HS-5 (cell line): ENCODE data around the gene AMZ1.
"Not testable (repeated sequence)": the region's sequence is repeated elsewhere in the genome, so short reads cannot be mapped to it uniquely, and the experiment has no call there.

Experiments used
- DNase-seq: peaks from one replicate; pipeline ENCODE4 v3.0.0-alpha.2; 2012; ENCODE audit warnings: low read depth

The AMZ1 gene

DNA sequence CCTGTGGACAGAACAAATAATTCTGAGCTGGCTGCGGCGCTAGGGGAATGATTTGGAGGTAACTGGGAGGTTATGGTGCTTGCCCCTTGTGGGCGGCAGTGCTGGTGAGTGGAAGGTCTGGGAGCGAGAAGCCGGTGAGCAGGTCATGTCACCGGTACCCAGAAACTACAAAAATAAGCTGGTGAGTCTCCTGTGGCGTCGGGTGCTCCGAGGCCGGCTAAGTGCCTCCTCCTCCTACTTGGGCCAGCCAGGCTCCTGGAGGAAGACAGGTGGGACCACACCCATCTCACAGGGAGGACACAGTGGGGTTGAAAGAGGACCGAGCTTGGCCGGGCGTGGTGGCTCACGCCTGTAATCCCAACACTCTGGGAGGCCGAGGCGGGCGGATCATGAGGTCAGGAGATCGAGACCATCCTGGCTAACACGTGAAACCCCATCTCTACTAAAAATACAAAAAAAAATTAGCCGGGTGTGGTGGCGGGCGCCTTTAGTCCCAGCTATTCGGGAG is 4.0 kb downstream of the AMZ1 start:
- DNase-seq = not testable (repeated sequence)

- DNase-seq = no peak
Observed at GRCh38 chr7:2692543-2692942, 4.5 kb downstream of the AMZ1 start.

GRCh38 chr7:2693420-2694121 is 5.6 kb downstream of the AMZ1 start:
- DNase-seq = not testable (repeated sequence)

GRCh38 chr7:2694122-2694436 is 6.1 kb downstream of the AMZ1 start:
- not testable (repeated sequence) for DNase-seq

- DNase-seq = no peak
Observed at GRCh38 chr7:2698581-2699288, 10.7 kb downstream of the AMZ1 start.

DNA sequence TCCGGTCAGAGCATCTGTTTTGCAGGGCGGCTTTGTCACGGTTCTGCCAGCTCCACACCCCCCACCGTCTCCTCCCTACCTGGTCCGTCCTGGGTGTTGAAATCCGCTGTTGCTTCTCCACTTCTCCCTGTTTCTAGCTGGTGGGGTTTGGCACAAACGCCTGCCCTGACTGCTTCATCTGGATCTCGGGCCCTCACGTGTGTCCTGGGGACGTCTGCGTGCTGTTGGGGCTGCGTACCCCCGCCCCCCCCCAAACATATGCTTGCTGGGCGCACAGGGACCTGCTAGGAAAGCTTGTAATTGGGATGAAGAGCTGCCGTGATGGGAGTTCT is 11.3 kb downstream of the AMZ1 start:
- DNase-seq = no peak

DNA sequence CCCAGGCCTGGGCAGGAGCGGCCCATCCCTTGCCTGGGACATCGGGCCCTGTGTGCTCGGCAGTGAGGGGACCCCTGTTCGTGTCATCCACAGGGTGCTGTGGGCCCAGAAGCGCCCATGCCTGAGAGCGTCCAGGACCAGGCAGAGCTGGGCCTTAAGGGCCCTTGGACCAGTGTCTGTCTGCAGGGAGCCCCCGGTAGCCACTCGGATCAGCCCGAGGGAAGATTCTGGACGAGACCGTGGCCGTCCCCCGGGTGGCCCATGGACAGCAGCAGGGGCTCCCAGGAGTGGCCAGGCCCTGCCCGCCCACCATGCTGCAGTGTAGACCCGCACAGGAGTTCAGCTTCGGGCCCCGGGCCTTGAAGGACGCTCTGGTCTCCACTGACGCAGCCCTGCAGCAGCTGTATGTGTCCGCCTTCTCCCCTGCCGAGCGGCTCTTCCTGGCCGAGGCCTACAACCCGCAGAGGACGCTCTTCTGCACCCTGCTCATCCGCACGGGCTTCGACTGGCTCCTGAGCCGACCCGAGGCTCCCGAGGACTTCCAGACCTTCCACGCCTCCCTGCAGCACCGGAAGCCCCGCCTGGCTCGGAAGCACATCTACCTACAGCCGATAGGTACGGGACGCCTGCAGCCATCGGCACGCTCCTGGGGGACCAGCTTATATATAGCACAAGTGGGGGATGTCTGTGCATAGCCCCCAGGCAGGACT is 12.3 kb downstream of the AMZ1 start:
- DNase-seq = no peak

- DNase-seq = no peak
Observed at GRCh38 chr7:2701424-2701823, 13.4 kb downstream of the AMZ1 start.

GRCh38 chr7:2701832-2702593 is 14.0 kb downstream of the AMZ1 start:
- no peak for DNase-seq

- no peak for DNase-seq
Observed at GRCh38 chr7:2702594-2702957, 14.6 kb downstream of the AMZ1 start.

- DNase-seq = no peak
Observed at GRCh38 chr7:2705371-2706096, 17.5 kb downstream of the AMZ1 start.

- no peak for DNase-seq
Observed at GRCh38 chr7:2706685-2707126, 18.7 kb downstream of the AMZ1 start.

- no peak for DNase-seq
Observed at GRCh38 chr7:2707481-2707880, 19.5 kb downstream of the AMZ1 start.

GRCh38 chr7:2708041-2708440 is 20.0 kb downstream of the AMZ1 start:
- no peak for DNase-seq

DNA sequence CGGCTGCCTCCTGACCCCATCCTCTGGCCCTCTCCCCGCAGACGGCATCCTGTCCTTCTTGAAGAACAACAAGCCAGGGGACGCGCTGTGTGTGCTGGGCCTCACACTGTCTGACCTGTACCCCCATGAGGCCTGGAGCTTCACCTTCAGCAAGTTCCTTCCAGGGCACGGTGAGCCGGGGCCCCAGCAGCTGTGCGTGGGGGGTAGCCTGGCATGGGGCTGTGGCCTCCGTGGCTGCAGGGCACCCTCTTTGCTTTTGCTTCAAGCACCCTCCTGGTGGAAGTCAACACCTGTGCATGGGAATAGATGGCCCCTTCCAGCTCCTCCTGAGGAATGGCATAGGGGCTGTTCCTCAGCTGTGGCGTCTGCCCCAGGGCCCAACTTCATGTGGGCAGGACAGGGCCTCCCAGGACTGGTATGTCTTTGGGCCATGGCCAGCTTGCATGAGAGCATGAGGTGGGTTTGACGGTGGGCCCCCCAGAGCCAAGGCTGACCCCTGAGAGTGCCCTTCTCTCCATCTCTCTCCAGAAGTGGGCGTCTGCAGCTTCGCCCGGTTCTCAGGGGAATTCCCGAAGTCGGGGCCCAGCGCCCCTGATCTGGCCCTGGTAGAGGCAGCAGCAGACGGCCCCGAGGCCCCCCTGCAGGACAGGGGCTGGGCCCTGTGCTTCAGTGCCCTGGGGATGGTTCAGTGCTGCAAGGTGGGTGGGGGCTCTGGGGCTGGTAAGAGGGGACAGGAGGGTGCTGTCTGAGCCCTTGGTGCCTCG is 20.7 kb downstream of the AMZ1 start:
- DNase-seq = no peak

DNA sequence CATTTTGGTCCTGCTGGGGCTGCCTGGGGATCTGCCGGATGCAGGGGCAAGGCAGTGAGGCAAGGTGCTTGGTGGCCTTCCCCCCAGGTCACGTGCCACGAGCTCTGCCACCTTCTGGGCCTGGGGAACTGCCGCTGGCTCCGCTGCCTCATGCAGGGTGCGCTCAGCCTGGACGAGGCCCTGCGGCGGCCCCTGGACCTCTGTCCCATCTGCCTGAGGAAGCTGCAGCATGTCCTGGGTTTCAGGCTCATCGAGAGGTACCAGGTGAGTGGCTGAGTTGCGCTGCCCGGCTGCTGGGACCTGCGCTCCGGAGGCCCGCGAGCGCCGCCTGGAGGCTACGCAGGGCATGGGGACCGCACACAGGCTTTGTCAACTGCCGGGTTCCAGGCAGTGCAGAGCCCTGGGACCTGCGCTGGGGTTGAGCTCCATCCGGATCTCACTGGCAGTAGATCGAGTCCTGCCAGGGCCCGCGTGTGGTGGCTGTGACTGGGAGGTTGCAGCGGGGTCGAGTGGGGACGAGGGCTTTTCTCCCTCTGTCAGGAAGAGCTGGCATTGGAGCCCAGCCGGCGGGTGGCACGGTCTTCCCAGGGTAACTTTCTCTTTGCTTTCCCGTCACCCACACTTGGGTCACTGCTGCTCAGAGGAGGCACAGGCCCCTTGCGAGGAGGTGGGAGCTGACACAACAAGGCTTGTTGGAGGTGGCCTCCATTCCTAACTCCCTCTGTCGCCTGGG is 21.7 kb downstream of the AMZ1 start:
- no peak for DNase-seq

DNA sequence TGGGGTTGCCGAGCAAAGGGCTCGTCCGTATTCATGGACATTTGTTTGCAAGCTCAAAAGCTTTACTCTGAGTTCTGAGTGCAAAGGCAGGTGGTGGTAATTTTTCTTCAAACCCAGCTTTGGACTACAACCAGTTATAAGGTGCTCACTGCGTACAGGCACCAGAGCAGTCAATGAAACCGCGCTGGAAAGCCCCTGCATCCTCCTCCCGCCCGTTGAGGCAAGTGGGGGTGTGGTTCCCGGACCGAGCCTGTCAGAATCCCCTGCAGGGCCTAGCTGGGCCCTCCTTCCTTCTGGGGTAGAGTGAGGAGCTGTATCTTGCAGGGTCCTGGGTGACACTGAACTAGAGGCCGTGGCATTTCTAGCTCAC is 22.3 kb downstream of the AMZ1 start:
- no peak for DNase-seq

DNA sequence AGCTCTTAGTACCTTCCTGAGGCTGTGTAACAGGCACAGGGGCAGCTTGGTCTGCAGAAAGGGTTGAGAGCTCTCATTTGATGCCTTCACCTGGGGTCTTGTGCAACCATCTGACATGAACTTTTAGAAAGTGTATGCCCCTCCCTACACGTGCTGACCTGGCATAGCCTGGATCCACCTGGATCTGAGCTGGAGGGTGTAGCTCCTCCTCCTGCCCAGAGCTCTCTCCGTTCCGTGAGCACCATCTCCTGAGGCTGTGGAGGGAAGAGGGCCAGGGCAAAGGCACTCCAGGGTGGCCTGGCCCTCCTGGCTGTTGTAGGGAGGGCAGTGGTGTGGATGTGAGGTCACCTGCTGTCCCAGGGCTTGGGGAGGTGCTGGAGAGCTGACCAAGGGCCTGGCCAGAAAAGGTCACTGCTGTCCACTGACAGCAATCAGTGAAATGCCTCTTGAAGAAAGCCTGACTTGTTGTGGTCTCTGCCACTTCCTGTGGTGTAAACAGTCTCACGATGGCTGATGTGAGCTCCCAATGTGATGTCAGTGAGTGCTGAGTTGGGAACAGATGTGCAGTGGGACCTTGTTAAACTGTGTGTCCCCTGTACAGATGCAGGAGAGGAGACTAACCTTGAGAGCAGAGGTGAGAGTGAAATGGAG is 23.0 kb downstream of the AMZ1 start:
- no peak for DNase-seq

DNA sequence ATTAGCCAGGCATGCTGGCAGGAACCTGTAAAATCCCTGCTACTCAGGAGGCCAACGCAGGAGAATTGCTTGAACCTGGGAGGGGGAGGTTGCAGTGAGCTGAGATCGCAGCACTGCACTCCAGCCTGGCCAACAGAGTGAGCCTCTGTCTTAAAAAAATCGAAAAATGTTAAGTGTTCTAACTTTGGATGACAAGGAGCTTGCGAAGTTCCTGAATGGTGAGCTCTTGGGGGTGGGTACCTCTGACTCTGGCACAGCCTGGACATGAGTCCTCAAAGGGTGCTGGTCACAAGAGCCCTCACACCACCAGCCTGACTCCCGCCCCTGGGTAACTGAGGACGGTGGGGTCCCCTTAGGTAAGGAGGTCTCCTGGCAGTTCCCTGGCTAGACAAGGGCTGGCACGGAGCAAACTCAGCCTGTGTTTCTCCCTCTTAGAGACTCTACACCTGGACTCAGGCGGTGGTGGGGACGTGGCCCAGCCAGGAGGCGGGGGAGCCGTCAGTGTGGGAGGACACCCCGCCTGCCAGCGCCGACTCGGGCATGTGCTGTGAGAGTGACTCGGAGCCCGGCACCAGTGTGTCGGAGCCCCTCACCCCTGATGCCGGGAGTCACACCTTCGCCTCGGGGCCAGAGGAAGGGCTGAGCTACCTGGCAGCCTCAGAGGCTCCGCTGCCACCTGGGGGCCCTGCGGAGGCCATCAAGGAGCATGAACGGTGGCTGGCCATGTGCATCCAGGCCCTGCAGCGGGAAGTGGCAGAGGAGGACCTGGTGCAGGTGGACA is 24.1 kb downstream of the AMZ1 start:
- DNase-seq = no peak
